T-helper 2 cell (primary cell): ENCODE measurements around the gene SGTA.

ENCODE experiments used
- DNase-seq, 5 experiments: peaks; one replicate each; pipeline versions ENCODE4 v3.0.0 to v3.0.0-alpha.2; 2012 to 2022

Gene SGTA

GRCh38 chr19:2809387-2810140 is 26.5 kb upstream of the SGTA start:
- DNase-seq: no peak

GRCh38 chr19:2808129-2808941 is 25.3 kb upstream of the SGTA start:
- no peak for DNase-seq

- no peak for DNase-seq
Observed at GRCh38 chr19:2807379-2808128, 24.5 kb upstream of the SGTA start.

- DNase-seq: no peak
Observed at GRCh38 chr19:2806736-2807378, 23.8 kb upstream of the SGTA start.

- DNase-seq: no peak
Observed at GRCh38 chr19:2805991-2806649, 23.0 kb upstream of the SGTA start.

GRCh38 chr19:2805261-2805900 is 22.3 kb upstream of the SGTA start:
- DNase-seq: no peak

GRCh38 chr19:2804156-2805004 is 21.3 kb upstream of the SGTA start:
- no peak for DNase-seq

- DNase-seq: no peak
Observed at GRCh38 chr19:2803486-2804155, 20.5 kb upstream of the SGTA start.

GRCh38 chr19:2802826-2803225 is 19.8 kb upstream of the SGTA start:
- no peak for DNase-seq

- no peak for DNase-seq
Observed at GRCh38 chr19:2800506-2800905, 17.4 kb upstream of the SGTA start.

GRCh38 chr19:2799273-2800020 is 16.4 kb upstream of the SGTA start:
- DNase-seq: no peak

GRCh38 chr19:2798733-2799132 is 15.7 kb upstream of the SGTA start:
- no peak for DNase-seq

- no peak for DNase-seq
Observed at GRCh38 chr19:2798158-2798685, 15.1 kb upstream of the SGTA start.

- DNase-seq: no peak
Observed at GRCh38 chr19:2797280-2797679, 14.2 kb upstream of the SGTA start.

GRCh38 chr19:2796659-2797266 is 13.7 kb upstream of the SGTA start:
- no peak for DNase-seq

GRCh38 chr19:2795827-2796658 is 13.0 kb upstream of the SGTA start:
- DNase-seq: no peak

- DNase-seq: no peak
Observed at GRCh38 chr19:2793577-2793976, 10.5 kb upstream of the SGTA start.

GRCh38 chr19:2793126-2793525 is 10.1 kb upstream of the SGTA start:
- no peak for DNase-seq
